Left lung (tissue), 10 donors: ENCODE data around the gene CHCHD6. TPM values are rescaled to one million over a fixed set of nuclear protein-coding genes. Genes with fewer than 3 reads are reported as not detected.

Experiments
- ATAC-seq: fragments of 200-7000 bp; cut with Tn5 transposase; one replicate; pipeline ENCODE4 v1.9.1; 2020; ENCODE audit warnings: moderate library complexity
- DNase-seq, 4 donors: peaks; one replicate each; pipeline ENCODE4 v3.0.0-alpha.2; 2013 to 2020
- H3K27ac ChIP-seq, 2 donors: fragments of 200-600 bp; sonication (generic) in 1 of 2; one replicate each; pipeline versions ENCODE4 v1.5.0 to v1.8.0; 2020 to 2021
- H3K27me3 ChIP-seq, 2 donors: fragments of 200-600 bp; sonication (generic) in 1 of 2; one replicate each; pipeline versions ENCODE4 v1.5.0 to v1.8.0; 2020 to 2021
- H3K36me3 ChIP-seq, 2 donors: fragments of 200-600 bp; sonication (generic) in 1 of 2; one replicate each; pipeline versions ENCODE4 v1.5.0 to v1.8.0; 2020 to 2021
- H3K4me1 ChIP-seq, 2 donors: fragments of 200-600 bp; one replicate each; pipeline ENCODE4 v1.8.0; 2021
- H3K4me3 ChIP-seq, 2 donors: fragments of 200-600 bp; sonication (generic) in 1 of 2; one replicate each; pipeline versions ENCODE4 v1.5.0 to v1.8.0; 2020 to 2021; ENCODE audit warnings: mild to moderate bottlenecking in 1 of 2
- H3K9me3 ChIP-seq, 2 donors: fragments of 200-600 bp; sonication (generic) in 1 of 2; one replicate each; pipeline versions ENCODE4 v1.5.0 to v1.8.0; 2020 to 2021
- CTCF ChIP-seq, 2 donors: fragments of 200-600 bp; sonication (generic) in 1 of 2; IDR thresholded peaks; one replicate each; pipeline versions ENCODE4 v1.5.0 to v1.8.0; 2021; ENCODE audit warnings: antibody characterized with exemption in 2 of 2
- intact Hi-C, 2 donors: fragments of 100-400 bp; cut with DNase I; formaldehyde crosslinking; loops; one replicate each; pipeline versions ENCODE4 v1.11.2 to v1.14.2; 2022
- polyA plus RNA-seq, 6 donors: library from polyadenylated mRNA; unstranded; fragments of 120-200 nt; gene quantifications; one replicate each; pipeline ENCODE4 v1.2.1, GENCODE V29; 2013; ENCODE audit not compliant: insufficient read length in 6 of 6
- total RNA-seq, 2 donors: library from RNA; stranded (reverse); fragmentation: NEBNext Ultra II Directional; extraction: Animal tissue kit (Norgen Biotek cat#: 25700); gene quantifications; one replicate each; pipeline ENCODE4 v1.2.1, GENCODE V29; 2021
- donor health status: DM: no; HTN: yes; CAD: no.
- donor health status: DM: no; HTN: no; CAD: no.

Gene CHCHD6
- total and polyA plus RNA-seq, 8 donors, result 11.8 to 21.1 (median 18.4) TPM

- TF ChIP-seq CTCF (IDR thresholded peaks at IDR 0.05), result no peak
- ATAC-seq, result no peak
- no peak overlapping the region for H3K4me3 ChIP-seq
- no peaks in the 10 kb centered on the region for H3K4me1 ChIP-seq
- peak in 1 of 4 donors; percentile 53 for DNase-seq
- H3K27ac ChIP-seq, result no peak overlapping the region
- peaks cover 0 to 5% of the 10 kb centered on the region in 2 donors for H3K27me3 ChIP-seq
- H3K36me3 ChIP-seq, result no peaks in the 10 kb centered on the region
- intact Hi-C loops, result no loop called here
- H3K9me3 ChIP-seq, result no peaks in the 10 kb centered on the region
These were observed 187.1 kb downstream of the CHCHD6 start for GRCh38 chr3:126891141-126891540.

- Histone ChIP-seq H3K4me1 (no peaks in the 10 kb centered on the region), H3K27me3 (peaks cover 0 to 7% of the 10 kb centered on the region in 2 donors), H3K4me3 (no peak overlapping the region), H3K36me3 (no peaks in the 10 kb centered on the region), H3K27ac (no peak overlapping the region), H3K9me3 (no peaks in the 10 kb centered on the region)
- intact Hi-C loops, result no loop called here
- ATAC-seq (no peak), DNase-seq (peak in 1 of 4 donors; percentile 57)
- TF ChIP-seq CTCF (IDR thresholded peaks at IDR 0.05), result no peak
These were observed 187.8 kb downstream of the CHCHD6 start for GRCh38 chr3:126891791-126892190.

- H3K27ac ChIP-seq, result no peak overlapping the region
- TF ChIP-seq CTCF (IDR thresholded peaks at IDR 0.05), result no peak
- ATAC-seq (no peak), DNase-seq (no peak)
- no peaks in the 10 kb centered on the region for H3K4me1 ChIP-seq
- H3K27me3 ChIP-seq, result peaks cover 0 to 18% of the 10 kb centered on the region in 2 donors
- H3K9me3 ChIP-seq, result no peaks in the 10 kb centered on the region
- no peaks in the 10 kb centered on the region for H3K36me3 ChIP-seq
- H3K4me3 ChIP-seq, result no peak overlapping the region
- intact Hi-C loops, result no loop called here
These were observed 189.6 kb downstream of the CHCHD6 start for GRCh38 chr3:126893651-126894050.

- Histone ChIP-seq H3K36me3 (no peaks in the 10 kb centered on the region), H3K4me3 (no peak overlapping the region), H3K27me3 (peaks cover 0 to 21% of the 10 kb centered on the region in 2 donors), H3K4me1 (no peaks in the 10 kb centered on the region), H3K27ac (no peak overlapping the region), H3K9me3 (no peaks in the 10 kb centered on the region)
- TF ChIP-seq CTCF (IDR thresholded peaks at IDR 0.05), result no peak
- intact Hi-C loops, result no loop called here
- DNase-seq (no peak), ATAC-seq (no peak)
These were observed 190.4 kb downstream of the CHCHD6 start for GRCh38 chr3:126894475-126894874.

- TF ChIP-seq CTCF (IDR thresholded peaks at IDR 0.05), result no peak
- peaks cover 0 to 31% of the 10 kb centered on the region in 2 donors for H3K27me3 ChIP-seq
- DNase-seq, result peak in 1 of 4 donors; percentile 30
- no peak overlapping the region for H3K27ac ChIP-seq
- H3K4me3 ChIP-seq, result no peak overlapping the region
- H3K9me3 ChIP-seq, result no peaks in the 10 kb centered on the region
- H3K36me3 ChIP-seq, result no peaks in the 10 kb centered on the region
- no peaks in the 10 kb centered on the region for H3K4me1 ChIP-seq
- intact Hi-C loops, result no loop called here
- peak; percentile 31 for ATAC-seq
These were observed 191.4 kb downstream of the CHCHD6 start for GRCh38 chr3:126895178-126896066.
